ENCODE data around the gene CDK5. TPM values are rescaled to one million over a fixed set of nuclear protein-coding genes. Genes with fewer than 3 reads are reported as not detected.

CDK5 gene
- total and polyA plus RNA-seq, 9 of the 15 experiments (the other 6 are each of a cell fraction or from before 2014, with no cell fraction given) = 3.2 to 38.0 (median 27.5) TPM

DNA sequence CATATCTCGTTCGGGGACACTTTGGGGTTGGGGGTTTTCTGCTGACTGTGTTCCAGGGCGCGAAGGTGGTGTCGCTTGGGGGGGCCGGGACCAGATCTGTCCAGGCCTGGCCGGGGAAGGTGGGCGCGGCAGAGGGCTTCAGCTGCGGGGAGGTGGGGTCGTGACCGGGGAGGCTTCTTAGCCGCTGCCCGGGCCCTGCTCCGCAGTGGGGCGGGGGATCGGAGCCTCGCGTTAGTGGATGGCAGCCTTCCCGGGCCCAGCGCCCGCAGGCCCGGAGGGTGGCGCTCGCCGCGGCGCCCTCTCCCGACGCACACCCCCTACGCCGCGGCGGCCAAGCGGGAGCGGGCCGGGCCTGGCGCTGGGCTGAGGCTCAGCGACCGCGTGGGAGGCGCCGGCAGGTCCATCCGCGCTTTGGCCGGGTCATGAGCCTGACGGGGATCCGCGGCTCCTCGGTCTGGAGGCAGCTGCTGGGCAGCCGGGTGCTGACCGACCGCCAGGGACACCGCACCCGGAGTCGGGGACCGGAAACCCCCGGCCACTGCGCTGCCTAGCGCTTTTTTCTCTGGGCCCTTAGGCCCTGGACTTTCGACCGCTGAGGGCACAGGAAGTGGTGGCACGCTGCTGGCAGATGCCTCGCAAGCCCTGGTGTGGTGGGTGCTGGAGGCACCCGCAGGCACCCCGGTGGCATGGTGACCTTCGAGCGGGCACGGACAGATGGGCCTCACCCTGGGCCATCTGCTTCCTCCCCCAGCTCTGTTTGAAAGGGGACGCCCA lies 29.7 kb upstream of the CDK5 start (continued):
- TF ChIP-seq CCNT2 (IDR thresholded peaks at IDR 0.05; ENCODE audit: borderline replicate concordance, extremely low read depth, insufficient read length, low read depth, low read length) = peak; percentile 85
- TF ChIP-seq NCOA6 (IDR thresholded peaks at IDR 0.05) = no peak
- no peak for TF ChIP-seq ZC3H4 (CRISPR knock-in tag; IDR thresholded peaks at IDR 0.05; ENCODE audit: borderline replicate concordance)
- no peak for TF ChIP-seq ELF1 (tag; IDR thresholded peaks at IDR 0.05)
- TF ChIP-seq, protein P1, sequence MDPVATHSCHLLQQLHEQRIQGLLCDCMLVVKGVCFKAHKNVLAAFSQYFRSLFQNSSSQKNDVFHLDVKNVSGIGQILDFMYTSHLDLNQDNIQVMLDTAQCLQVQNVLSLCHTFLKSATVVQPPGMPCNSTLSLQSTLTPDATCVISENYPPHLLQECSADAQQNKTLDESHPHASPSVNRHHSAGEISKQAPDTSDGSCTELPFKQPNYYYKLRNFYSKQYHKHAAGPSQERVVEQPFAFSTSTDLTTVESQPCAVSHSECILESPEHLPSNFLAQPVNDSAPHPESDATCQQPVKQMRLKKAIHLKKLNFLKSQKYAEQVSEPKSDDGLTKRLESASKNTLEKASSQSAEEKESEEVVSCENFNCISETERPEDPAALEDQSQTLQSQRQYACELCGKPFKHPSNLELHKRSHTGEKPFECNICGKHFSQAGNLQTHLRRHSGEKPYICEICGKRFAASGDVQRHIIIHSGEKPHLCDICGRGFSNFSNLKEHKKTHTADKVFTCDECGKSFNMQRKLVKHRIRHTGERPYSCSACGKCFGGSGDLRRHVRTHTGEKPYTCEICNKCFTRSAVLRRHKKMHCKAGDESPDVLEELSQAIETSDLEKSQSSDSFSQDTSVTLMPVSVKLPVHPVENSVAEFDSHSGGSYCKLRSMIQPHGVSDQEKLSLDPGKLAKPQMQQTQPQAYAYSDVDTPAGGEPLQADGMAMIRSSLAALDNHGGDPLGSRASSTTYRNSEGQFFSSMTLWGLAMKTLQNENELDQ (CRISPR knock-in tag; IDR thresholded peaks at IDR 0.05; ENCODE audit: borderline replicate concordance) = no peak
- TF ChIP-seq, protein P2, sequence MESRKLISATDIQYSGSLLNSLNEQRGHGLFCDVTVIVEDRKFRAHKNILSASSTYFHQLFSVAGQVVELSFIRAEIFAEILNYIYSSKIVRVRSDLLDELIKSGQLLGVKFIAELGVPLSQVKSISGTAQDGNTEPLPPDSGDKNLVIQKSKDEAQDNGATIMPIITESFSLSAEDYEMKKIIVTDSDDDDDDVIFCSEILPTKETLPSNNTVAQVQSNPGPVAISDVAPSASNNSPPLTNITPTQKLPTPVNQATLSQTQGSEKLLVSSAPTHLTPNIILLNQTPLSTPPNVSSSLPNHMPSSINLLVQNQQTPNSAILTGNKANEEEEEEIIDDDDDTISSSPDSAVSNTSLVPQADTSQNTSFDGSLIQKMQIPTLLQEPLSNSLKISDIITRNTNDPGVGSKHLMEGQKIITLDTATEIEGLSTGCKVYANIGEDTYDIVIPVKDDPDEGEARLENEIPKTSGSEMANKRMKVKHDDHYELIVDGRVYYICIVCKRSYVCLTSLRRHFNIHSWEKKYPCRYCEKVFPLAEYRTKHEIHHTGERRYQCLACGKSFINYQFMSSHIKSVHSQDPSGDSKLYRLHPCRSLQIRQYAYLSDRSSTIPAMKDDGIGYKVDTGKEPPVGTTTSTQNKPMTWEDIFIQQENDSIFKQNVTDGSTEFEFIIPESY (CRISPR knock-in tag; IDR thresholded peaks at IDR 0.05) = no peak
- TF ChIP-seq XRCC4 (IDR thresholded peaks at IDR 0.05; ENCODE audit: extremely low read depth, insufficient read depth, insufficient read length) = no peak
- TF ChIP-seq, protein P3, sequence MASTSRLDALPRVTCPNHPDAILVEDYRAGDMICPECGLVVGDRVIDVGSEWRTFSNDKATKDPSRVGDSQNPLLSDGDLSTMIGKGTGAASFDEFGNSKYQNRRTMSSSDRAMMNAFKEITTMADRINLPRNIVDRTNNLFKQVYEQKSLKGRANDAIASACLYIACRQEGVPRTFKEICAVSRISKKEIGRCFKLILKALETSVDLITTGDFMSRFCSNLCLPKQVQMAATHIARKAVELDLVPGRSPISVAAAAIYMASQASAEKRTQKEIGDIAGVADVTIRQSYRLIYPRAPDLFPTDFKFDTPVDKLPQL (IDR thresholded peaks at IDR 0.05; ENCODE audit: extremely low read depth, insufficient read length) = no peak
- no peak for TF ChIP-seq ZFP36 (IDR thresholded peaks at IDR 0.05; ENCODE audit: low read depth, low read length, partially characterized antibody)
- TF ChIP-seq SRSF3 (IDR thresholded peaks at IDR 0.05; ENCODE audit: insufficient read depth, low read length) = 0 out of 2 replicates have a peak, but pooled peaks have one; percentile 25
- TF ChIP-seq TCF7 (IDR thresholded peaks at IDR 0.05; ENCODE audit: borderline replicate concordance) = no peak
- no peak for TF ChIP-seq SMARCB1 (IDR thresholded peaks at IDR 0.05; ENCODE audit: insufficient read length, low read depth)
- no peak for TF ChIP-seq TAL1 (IDR thresholded peaks at IDR 0.05)
- TF ChIP-seq, protein P4, sequence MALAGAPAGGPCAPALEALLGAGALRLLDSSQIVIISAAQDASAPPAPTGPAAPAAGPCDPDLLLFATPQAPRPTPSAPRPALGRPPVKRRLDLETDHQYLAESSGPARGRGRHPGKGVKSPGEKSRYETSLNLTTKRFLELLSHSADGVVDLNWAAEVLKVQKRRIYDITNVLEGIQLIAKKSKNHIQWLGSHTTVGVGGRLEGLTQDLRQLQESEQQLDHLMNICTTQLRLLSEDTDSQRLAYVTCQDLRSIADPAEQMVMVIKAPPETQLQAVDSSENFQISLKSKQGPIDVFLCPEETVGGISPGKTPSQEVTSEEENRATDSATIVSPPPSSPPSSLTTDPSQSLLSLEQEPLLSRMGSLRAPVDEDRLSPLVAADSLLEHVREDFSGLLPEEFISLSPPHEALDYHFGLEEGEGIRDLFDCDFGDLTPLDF (CRISPR knock-in tag; IDR thresholded peaks at IDR 0.05) = peak; percentile 68
- TF ChIP-seq, protein P5, sequence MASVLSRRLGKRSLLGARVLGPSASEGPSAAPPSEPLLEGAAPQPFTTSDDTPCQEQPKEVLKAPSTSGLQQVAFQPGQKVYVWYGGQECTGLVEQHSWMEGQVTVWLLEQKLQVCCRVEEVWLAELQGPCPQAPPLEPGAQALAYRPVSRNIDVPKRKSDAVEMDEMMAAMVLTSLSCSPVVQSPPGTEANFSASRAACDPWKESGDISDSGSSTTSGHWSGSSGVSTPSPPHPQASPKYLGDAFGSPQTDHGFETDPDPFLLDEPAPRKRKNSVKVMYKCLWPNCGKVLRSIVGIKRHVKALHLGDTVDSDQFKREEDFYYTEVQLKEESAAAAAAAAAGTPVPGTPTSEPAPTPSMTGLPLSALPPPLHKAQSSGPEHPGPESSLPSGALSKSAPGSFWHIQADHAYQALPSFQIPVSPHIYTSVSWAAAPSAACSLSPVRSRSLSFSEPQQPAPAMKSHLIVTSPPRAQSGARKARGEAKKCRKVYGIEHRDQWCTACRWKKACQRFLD (CRISPR knock-in tag; IDR thresholded peaks at IDR 0.05) = no peak
- TF ChIP-seq CBFA2T2 (conservative IDR thresholded peaks at IDR 0.05) = 0 out of 2 replicates have a peak, but pooled peaks have one; percentile 9
- TF ChIP-seq PHB2 (IDR thresholded peaks at IDR 0.05; ENCODE audit: low read depth) = no peak
- TF ChIP-seq, protein P6, sequence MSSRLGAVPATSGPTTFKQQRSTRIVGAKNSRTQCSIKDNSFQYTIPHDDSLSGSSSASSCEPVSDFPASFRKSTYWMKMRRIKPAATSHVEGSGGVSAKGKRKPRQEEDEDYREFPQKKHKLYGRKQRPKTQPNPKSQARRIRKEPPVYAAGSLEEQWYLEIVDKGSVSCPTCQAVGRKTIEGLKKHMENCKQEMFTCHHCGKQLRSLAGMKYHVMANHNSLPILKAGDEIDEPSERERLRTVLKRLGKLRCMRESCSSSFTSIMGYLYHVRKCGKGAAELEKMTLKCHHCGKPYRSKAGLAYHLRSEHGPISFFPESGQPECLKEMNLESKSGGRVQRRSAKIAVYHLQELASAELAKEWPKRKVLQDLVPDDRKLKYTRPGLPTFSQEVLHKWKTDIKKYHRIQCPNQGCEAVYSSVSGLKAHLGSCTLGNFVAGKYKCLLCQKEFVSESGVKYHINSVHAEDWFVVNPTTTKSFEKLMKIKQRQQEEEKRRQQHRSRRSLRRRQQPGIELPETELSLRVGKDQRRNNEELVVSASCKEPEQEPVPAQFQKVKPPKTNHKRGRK (tag; IDR thresholded peaks at IDR 0.05) = no peak

Measured in K562 (cell line).